NCI-H460 (cell line): ENCODE data around the gene RAB36. TPM values are rescaled to one million over a fixed set of nuclear protein-coding genes. Genes with fewer than 3 reads are reported as not detected.

Experiments used
- DNase-seq: peaks from one replicate; pipeline ENCODE4 v3.0.0-alpha.2; 2016; ENCODE audit warnings: low read depth; ENCODE audit errors: extremely low read depth
- total RNA-seq: library from RNA; depleted of rRNA; stranded (reverse); fragments of >200 nt; shearing (Covaris generic); gene quantifications from 2 replicates; pipeline ENCODE4 v1.2.3, GENCODE V29; 2014

RAB36 gene
- total RNA-seq, 1 experiment from 2014 or later: 0.67 TPM

DNA sequence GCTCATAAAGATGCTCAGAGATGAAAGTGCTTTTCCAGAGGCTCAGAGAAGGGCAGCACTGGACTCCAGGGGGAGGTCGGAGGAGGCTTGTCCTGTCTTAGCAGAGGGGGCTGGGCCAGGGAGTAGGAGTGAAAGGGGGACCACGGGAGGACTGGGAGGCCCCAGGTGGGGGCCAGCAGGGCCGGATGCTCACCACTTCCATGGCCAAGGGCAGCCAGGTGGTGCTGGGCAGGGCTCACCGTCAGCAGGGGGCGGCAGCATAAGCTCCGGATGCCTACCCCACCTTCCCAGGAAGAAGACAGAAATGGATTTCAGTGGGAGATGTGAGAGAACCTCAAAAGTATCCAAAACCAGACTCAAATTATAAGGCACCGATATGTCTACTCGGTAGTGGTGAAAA, 11.0 kb downstream of the RAB36 start:
- no peak for DNase-seq

DNA sequence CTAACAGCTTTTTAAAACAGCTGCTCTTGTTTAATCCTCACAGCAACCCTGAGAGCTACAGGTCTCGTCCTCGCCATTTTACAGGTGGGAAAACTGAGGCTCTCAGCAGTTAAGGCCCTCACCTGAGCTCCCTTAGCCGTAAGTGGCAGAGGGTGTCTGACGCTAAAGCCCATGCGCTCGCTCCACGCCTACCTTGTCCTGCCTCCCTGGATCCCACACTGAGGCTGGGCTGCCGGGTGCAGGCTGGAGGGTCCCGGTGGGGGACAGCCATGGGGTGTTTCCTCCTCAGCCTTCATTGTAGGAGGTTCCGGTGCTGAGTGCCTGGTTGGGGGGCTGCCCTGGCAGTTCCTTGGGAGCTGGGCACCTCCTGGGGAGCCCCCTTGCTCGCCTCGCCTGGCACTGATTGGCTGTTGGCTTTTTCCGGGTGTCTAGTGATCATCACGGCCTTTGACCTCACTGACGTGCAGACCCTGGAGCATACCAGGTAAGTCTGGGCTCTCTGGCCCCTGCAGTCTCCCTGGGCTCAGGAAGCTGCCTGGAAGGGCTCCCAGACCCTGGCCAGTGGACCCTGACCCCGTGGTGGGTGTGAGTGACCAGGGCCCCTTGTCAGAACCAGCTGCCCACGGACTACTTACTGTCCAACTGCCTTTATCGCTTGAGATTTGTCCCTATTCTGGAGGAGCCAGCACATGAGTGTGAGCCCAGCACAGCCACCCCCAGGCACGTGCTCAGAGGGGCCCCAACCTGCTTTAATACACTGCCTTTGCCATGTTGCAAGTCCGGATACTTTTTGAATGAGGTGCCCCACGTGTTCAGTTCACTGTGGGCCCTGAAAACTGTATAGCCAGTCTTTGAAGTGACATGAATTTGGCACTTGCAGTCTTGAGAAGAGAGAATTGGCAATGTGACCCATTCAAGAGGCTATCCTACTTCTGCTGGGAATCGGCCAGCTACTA, 12.6 kb downstream of the RAB36 start:
- no peak for DNase-seq

GRCh38 chr22:23158516-23159290, 13.4 kb downstream of the RAB36 start:
- no peak for DNase-seq

GRCh38 chr22:23159291-23159630, 14.0 kb downstream of the RAB36 start:
- DNase-seq: no peak

DNA sequence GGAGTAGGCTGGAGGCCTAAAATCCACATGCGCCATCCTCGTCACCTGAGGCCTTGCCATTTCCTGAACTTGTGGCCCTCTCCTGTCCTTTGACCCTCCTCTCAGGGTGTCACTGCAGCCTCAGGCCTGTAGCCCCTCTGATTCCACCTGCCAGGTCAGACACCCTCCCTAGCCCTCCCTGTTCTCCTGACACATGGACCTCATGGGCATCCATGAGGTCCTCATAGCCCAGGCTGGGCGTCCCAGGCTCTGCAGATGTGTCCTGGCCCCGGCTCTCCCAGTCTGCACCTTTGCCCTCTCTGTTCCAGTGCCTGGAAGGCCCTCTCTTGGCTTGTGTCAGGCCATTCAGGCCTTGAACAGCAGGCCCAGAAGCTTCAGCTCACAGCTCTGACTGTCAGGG, 15.8 kb downstream of the RAB36 start:
- no peak for DNase-seq

GRCh38 chr22:23161574-23161973, 16.3 kb downstream of the RAB36 start:
- DNase-seq: no peak

DNA sequence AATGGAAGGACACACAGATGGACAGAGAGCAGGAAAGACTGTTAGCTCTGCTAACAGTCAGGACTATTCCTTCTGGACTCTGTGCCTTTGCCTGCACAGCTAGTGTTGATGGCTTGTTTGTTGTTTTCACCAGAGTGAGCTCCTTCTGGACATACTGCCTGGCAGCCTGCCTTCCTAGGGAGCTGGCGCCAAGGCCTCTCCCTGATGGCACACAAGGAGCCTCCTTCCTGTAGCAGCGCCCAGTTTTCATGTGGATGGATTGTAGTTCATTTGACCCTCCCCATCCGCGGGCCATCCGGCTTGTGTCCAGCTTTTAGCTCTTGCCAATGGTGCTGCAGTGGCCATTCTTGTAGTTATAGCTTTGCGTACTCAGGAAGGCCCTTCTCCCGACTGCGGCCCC, 18.4 kb downstream of the RAB36 start:
- DNase-seq: no peak

DNA sequence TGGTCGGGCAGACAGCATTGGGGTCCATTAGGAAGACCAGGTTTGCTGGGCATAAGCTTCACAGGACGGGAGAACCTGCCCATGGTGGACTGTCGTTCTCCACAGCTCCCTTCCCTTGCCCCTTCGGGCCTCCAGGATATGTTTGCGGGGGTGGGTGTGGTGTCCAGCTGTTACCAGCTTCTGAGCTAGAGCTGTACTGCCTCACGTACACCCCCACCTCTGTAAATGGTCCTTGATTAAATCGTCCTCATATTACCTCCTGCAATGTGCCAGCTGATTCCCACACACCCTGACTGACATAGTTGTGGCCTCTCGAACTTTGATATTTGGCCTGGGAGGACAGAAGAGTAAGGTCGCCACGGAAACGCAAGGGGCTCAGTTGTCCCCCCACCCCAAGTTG, 18.8 kb downstream of the RAB36 start:
- no peak for DNase-seq

DNA sequence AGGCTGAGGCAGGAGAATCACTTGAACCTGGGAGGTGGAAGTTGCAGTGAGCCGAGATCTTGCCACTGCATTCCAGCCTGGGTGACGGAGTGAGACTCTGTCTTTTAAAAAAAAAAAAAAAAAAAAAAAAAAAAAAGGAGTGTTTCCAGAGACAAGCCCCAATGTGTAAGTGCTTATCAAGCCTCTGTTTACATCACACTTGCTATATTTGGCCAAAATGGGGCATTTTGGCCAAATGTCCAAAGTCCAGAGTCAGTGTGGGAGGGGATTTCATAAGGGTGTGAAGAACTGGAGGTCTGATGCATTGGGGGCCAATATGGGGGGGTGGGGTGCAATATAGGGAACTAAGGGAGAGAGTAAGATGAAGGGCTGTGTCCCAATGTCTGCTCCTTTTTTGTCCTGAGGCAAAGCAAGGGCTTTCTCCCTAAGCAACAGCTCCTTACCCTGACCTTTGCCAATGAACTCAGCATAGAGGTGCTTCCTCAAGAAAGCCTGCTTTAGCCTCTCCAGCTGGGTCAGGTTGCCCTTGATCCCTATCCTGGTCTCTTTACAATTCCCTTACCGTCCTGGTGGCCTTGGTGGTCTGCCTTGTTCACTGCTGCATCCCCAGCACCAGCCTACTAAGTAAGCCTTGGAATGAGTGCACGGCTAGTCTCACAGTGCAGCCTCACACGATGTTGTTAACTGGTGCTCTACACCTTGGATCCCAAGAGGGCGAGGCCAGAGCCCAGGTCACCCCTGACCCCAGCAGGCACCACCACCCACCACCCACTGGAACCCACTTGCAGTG, 21.0 kb downstream of the RAB36 start:
- DNase-seq: no peak

GRCh38 chr22:23166841-23167616, 21.8 kb downstream of the RAB36 start:
- no peak for DNase-seq

GRCh38 chr22:23168391-23169042, 23.2 kb downstream of the RAB36 start:
- no peak for DNase-seq

DNA sequence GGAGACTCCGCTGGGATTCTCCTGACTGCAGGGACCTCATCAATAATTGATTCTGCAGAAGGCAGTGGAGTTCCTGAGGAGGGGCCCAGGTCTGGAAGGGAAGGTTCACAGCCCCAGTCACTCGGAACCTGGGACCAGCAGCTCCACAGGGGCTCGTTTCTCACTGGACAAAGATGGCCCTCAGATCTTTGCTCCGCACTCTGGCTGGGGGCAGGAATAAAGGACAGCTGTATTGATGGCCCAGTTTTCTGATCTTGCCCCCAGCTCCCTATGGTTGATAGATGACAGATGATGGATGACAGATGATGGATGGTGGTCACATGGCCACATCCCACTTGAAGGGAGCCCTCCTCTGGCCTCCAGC, 23.7 kb downstream of the RAB36 start:
- DNase-seq: no peak

GRCh38 chr22:23175817-23176644, 30.8 kb downstream of the RAB36 start:
- DNase-seq: no peak

GRCh38 chr22:23176645-23177027, 31.4 kb downstream of the RAB36 start:
- DNase-seq: no peak

DNA sequence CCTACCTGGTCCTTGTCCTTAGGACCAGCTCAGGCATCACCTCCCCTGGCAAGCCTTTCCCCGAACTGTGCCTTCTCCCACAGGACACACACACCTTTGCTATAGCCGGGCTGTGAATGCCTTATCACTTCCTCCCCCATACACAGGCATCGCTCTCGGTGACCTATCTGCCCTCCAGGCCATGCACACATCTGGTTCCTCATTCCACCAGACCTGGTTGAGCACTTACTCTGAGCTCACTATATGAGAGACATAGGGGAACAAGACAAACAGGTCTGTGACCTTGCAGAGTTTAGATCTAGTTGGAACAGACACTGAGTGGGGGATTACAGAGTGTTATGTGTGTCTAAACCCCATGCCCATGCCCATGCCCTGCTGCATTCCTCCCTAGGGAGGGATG, 31.9 kb downstream of the RAB36 start:
- no peak for DNase-seq

GRCh38 chr22:23178512-23179254, 33.4 kb downstream of the RAB36 start:
- DNase-seq: peak; percentile 37

GRCh38 chr22:23179381-23180299, 34.4 kb downstream of the RAB36 start:
- no peak for DNase-seq
